ENCODE results near the gene PGM2L1. TPM values are rescaled to one million over a fixed set of nuclear protein-coding genes. Genes with fewer than 3 reads are reported as not detected.

PGM2L1 gene
- total and polyA plus RNA-seq, 2 donors (not counting 1 experiment from before 2014, with no cell fraction given): 1.6 to 8.4 TPM

- Histone ChIP-seq H3K9me3 (ENCODE audit: control extremely low read depth in 1 of 3, control insufficient read depth in 2 of 3, insufficient read depth in 1 of 3, low read length in 2 of 3) (no peaks in the 10 kb centered on the region), H3K79me2 (ENCODE audit: control insufficient read depth, insufficient read depth, low read length) (no peaks in the 10 kb centered on the region), H3K4me1 (ENCODE audit: control insufficient read depth in 2 of 2, insufficient read depth in 2 of 2, low read length in 2 of 2) (no peaks in the 10 kb centered on the region), H2AFZ (ENCODE audit: insufficient read depth, low read depth, low read length, poor library complexity, severe bottlenecking) (no peak overlapping the region), H3K4me2 (replicated peaks; ENCODE audit: low read depth, low read length, poor library complexity, severe bottlenecking) (no peak overlapping the region), H3K4me3 (ENCODE audit: control extremely low read depth in 1 of 5, extremely low read depth in 1 of 5, insufficient read depth in 1 of 5, low read depth in 2 of 5, low read length in 4 of 5) (no peak overlapping the region), H4K20me1 (ENCODE audit: control insufficient read depth, insufficient read depth, low read length, poor library complexity, severe bottlenecking) (no peaks in the 10 kb centered on the region), H3K9ac (ENCODE audit: low read length) (no peak overlapping the region), H3K36me3 (replicated peaks in 1 of 2; ENCODE audit: control extremely low read depth in 1 of 2, control insufficient read depth in 1 of 2, extremely low read depth in 1 of 2, insufficient read depth in 2 of 2, low read length in 1 of 2) (no peaks in the 10 kb centered on the region), H3K27me3 (replicated peaks in 1 of 4; ENCODE audit: control extremely low read depth in 1 of 4, control insufficient read depth in 3 of 4, insufficient read depth in 4 of 4, low read length in 3 of 4) (peaks cover 0 to 3% (median 0%) of the 10 kb centered on the region in 4 experiments), H3K27ac (ENCODE audit: low read length in 2 of 2) (no peak overlapping the region)
- Mint-ChIP-seq H3K4me3 (no peak overlapping the region), H3K9me3 (ENCODE audit: insufficient read depth) (no peaks in the 10 kb centered on the region), H3K4me1 (no peaks in the 10 kb centered on the region), H3K27me3 (peaks cover 38% of the 10 kb centered on the region), H3K27ac (no peak overlapping the region)
- no CpG with 5 or more reads among the region's 2 CpGs for WGBS (ENCODE audit: insufficient coverage)
- intact Hi-C loops (cut with micrococcal nuclease): no loop called here
- CTCF ChIA-PET: interaction anchor here (1.2 to 4.5 kb wide), 2 partner anchors 11 to 19 kb away, joined by 8 to 16 read pairs; partner anchors contain the start of gene PGM2L1
- TF ChIP-seq EZH2 (IDR thresholded peaks at IDR 0.05; ENCODE audit: borderline replicate concordance, insufficient read depth, low read depth, low read length, poor library complexity, severe bottlenecking) (no peak), CTCF (IDR thresholded peaks at IDR 0.05) (no peak)
- POLR2A ChIA-PET: no interaction called here
- DNase-seq (no peak), ATAC-seq (ENCODE audit: low read depth) (no peak)
Measured at GRCh38 chr11:74409633-74410032, 11.4 kb upstream of the PGM2L1 start.

GRCh38 chr11:74403607-74404321, 5.5 kb upstream of the PGM2L1 start:
- Histone ChIP-seq H3K27ac (ENCODE audit: low read length in 2 of 2) (no peak overlapping the region), H3K4me3 (ENCODE audit: control extremely low read depth in 1 of 5, extremely low read depth in 1 of 5, insufficient read depth in 1 of 5, low read depth in 2 of 5, low read length in 4 of 5) (no peak overlapping the region), H3K27me3 (replicated peaks in 1 of 4; ENCODE audit: control extremely low read depth in 1 of 4, control insufficient read depth in 3 of 4, insufficient read depth in 4 of 4, low read length in 3 of 4) (peaks cover 0 to 3% (median 0%) of the 10 kb centered on the region in 4 experiments), H3K4me2 (replicated peaks; ENCODE audit: low read depth, low read length, poor library complexity, severe bottlenecking) (no peak overlapping the region), H4K20me1 (ENCODE audit: control insufficient read depth, insufficient read depth, low read length, poor library complexity, severe bottlenecking) (no peaks in the 10 kb centered on the region), H3K36me3 (replicated peaks in 1 of 2; ENCODE audit: control extremely low read depth in 1 of 2, control insufficient read depth in 1 of 2, extremely low read depth in 1 of 2, insufficient read depth in 2 of 2, low read length in 1 of 2) (no peaks in the 10 kb centered on the region), H3K4me1 (ENCODE audit: control insufficient read depth in 2 of 2, insufficient read depth in 2 of 2, low read length in 2 of 2) (peaks cover 3 to 4% of the 10 kb centered on the region in 2 donors), H3K79me2 (ENCODE audit: control insufficient read depth, insufficient read depth, low read length) (no peaks in the 10 kb centered on the region), H3K9ac (ENCODE audit: low read length) (no peak overlapping the region), H2AFZ (ENCODE audit: insufficient read depth, low read depth, low read length, poor library complexity, severe bottlenecking) (peak overlapping the region; percentile 16), H3K9me3 (ENCODE audit: control extremely low read depth in 1 of 3, control insufficient read depth in 2 of 3, insufficient read depth in 1 of 3, low read length in 2 of 3) (no peaks in the 10 kb centered on the region)
- 60% methylated on average over 2 of the region's 4 CpGs for WGBS (ENCODE audit: insufficient coverage)
- Mint-ChIP-seq H3K4me1 (peaks cover 5% of the 10 kb centered on the region), H3K27me3 (peaks cover 11% of the 10 kb centered on the region), H3K9me3 (ENCODE audit: insufficient read depth) (no peaks in the 10 kb centered on the region), H3K27ac (no peak overlapping the region), H3K4me3 (no peak overlapping the region)
- DNase-seq: no peak
- ChIA-PET POLR2A (no interaction called here), CTCF (no interaction called here)
- TF ChIP-seq CTCF (IDR thresholded peaks at IDR 0.05) (no peak), EZH2 (IDR thresholded peaks at IDR 0.05; ENCODE audit: borderline replicate concordance, insufficient read depth, low read depth, low read length, poor library complexity, severe bottlenecking) (no peak)
- ATAC-seq (ENCODE audit: low read depth): no peak
- intact Hi-C loops (cut with micrococcal nuclease): no loop called here

Data from B cell (primary cell).